RWPE2 (cell line): ENCODE measurements around the gene OR56A3.
A peak's percentile ranks its signal among the peaks of the same experiment; 100 is the strongest.

Source experiments
- ATAC-seq: fragments of 200-7000 bp; cut with Tn5 transposase; 3 replicates; pipeline ENCODE4 v1.9.1; 2021; ENCODE audit warnings: low read depth
- DNase-seq: peaks from one replicate; pipeline ENCODE4 v3.0.0-alpha.2; 2020; ENCODE audit warnings: low spot score
- H3K27ac ChIP-seq: fragments of 450-650 bp; 2 replicates; pipeline ENCODE4 v1.5.1; 2017; ENCODE audit warnings: mild to moderate bottlenecking; ENCODE audit not compliant: poor library complexity, severe bottlenecking
- H3K27me3 ChIP-seq: fragments of 250-450 bp; sonication (Bioruptor Pico); 2 replicates; pipeline ENCODE4 v1.5.1; 2021; ENCODE audit warnings: mild to moderate bottlenecking, moderate library complexity; ENCODE audit not compliant: insufficient read depth, poor library complexity, severe bottlenecking
- H3K36me3 ChIP-seq: fragments of 250-450 bp; sonication (Bioruptor Pico); 2 replicates; pipeline ENCODE4 v1.5.1; 2020; ENCODE audit warnings: low read depth, mild to moderate bottlenecking, moderate library complexity
- H3K4me1 ChIP-seq: fragments of 250-450 bp; sonication (Bioruptor Pico); 2 replicates; pipeline ENCODE4 v1.5.1; 2021; ENCODE audit warnings: mild to moderate bottlenecking, moderate library complexity; ENCODE audit not compliant: insufficient read depth, poor library complexity, severe bottlenecking
- H3K4me3 ChIP-seq: fragments of 250-450 bp; sonication (Bioruptor Pico); 2 replicates; pipeline ENCODE4 v1.5.1; 2021; ENCODE audit warnings: mild to moderate bottlenecking, moderate library complexity; ENCODE audit not compliant: severe bottlenecking
- H3K9me3 ChIP-seq: fragments of 250-450 bp; sonication (Bioruptor Pico); 2 replicates; pipeline ENCODE4 v1.5.1; 2021; ENCODE audit warnings: mild to moderate bottlenecking, moderate library complexity; ENCODE audit not compliant: severe bottlenecking
- TF ChIP-seq, protein P1 (sequence below): fragments of 450-650 bp; IDR thresholded peaks from one replicate; pipeline ENCODE4 v1.5.1; 2017; ENCODE audit warnings: mild to moderate bottlenecking, moderate library complexity; ENCODE audit not compliant: poor library complexity, severe bottlenecking

The OR56A3 gene

DNA sequence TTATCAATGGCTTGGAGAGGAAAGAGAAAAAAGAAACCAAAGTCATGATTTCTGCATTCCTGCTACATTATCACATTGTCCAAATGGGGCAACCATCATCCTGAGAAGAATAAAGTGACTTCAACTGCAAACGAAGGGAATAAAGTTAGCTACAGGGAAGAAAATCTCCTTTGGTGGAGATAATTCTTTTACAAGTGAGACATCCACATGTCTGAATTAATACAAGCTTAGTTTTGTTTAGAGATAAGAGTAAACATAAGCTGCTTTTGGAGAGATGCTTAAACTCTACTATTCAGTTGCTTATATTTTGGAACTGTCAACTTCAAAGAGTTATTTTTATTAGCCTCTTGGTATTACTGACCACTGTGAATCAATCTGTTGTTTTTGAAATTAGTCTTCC is 44.8 kb downstream of the OR56A3 start, which contains the start of gene OR52L1:
OR52L1 (minus strand) TSS at position 101 of the 400 bp plus-strand sequence; CDS start at position 46, 55 bp downstream.
- TF ChIP-seq, protein P1, sequence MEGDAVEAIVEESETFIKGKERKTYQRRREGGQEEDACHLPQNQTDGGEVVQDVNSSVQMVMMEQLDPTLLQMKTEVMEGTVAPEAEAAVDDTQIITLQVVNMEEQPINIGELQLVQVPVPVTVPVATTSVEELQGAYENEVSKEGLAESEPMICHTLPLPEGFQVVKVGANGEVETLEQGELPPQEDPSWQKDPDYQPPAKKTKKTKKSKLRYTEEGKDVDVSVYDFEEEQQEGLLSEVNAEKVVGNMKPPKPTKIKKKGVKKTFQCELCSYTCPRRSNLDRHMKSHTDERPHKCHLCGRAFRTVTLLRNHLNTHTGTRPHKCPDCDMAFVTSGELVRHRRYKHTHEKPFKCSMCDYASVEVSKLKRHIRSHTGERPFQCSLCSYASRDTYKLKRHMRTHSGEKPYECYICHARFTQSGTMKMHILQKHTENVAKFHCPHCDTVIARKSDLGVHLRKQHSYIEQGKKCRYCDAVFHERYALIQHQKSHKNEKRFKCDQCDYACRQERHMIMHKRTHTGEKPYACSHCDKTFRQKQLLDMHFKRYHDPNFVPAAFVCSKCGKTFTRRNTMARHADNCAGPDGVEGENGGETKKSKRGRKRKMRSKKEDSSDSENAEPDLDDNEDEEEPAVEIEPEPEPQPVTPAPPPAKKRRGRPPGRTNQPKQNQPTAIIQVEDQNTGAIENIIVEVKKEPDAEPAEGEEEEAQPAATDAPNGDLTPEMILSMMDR: no peak
- H3K9me3 ChIP-seq: no peaks in the 10 kb centered on the region
- H3K36me3 ChIP-seq: no peaks in the 10 kb centered on the region
- H3K27ac ChIP-seq: no peak within 1 kb of the TSS
- no peak for DNase-seq
- ATAC-seq: no peak
- no peak within 1 kb of the TSS for H3K4me3 ChIP-seq
- H3K27me3 ChIP-seq: peaks cover 5% of the 10 kb centered on the region
- no peaks in the 10 kb centered on the region for H3K4me1 ChIP-seq

DNA sequence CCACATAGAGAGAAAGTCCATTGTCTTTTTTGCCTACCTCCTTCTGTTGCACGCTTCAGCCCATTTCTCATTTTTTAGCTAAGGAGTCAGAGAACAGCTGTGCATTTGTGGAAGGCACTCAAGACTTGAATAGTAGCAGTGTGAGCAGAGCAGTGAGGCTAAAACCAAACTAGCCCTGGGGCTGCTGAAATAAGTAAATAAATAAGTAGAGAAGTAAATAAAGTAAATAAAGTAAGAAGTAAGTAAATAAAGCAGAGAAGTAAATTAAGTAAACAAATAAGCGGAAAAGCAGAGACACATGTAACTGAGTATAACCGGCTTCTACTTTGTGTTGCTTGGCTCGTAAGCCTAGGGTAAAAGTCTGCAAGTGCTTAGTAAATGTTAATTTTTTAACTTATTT is 47.2 kb downstream of the OR56A3 start:
- H3K27me3 ChIP-seq: peaks cover 5% of the 10 kb centered on the region
- H3K4me3 ChIP-seq: no peak overlapping the region
- no peaks in the 10 kb centered on the region for H3K4me1 ChIP-seq
- TF ChIP-seq, protein P1: no peak
- no peaks in the 10 kb centered on the region for H3K36me3 ChIP-seq
- no peak for DNase-seq
- no peak overlapping the region for H3K27ac ChIP-seq
- ATAC-seq: no peak
- H3K9me3 ChIP-seq: no peaks in the 10 kb centered on the region

DNA sequence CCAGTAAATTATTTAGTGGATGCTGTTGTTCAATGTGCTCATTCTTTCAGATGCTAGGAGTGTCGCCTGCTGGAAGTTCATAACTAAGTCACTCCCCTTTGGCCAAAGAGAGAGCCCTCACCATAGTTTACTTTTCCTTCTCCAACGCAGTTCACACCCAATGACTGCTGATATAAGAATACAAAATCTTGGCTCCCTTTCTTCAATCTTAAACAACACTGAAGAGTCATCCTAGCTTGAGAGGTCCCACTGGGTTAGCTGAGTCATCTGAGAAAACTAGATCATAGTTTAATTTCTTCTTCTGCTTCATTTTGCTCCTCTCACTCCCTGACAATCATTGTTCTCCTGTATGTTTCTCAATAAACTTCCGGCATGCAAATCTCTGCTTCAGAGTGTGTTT is 50.1 kb downstream of the OR56A3 start:
- H3K36me3 ChIP-seq: no peaks in the 10 kb centered on the region
- H3K4me3 ChIP-seq: no peak overlapping the region
- DNase-seq (no peak), ATAC-seq (no peak)
- no peaks in the 10 kb centered on the region for H3K9me3 ChIP-seq
- H3K27me3 ChIP-seq: peaks cover 5% of the 10 kb centered on the region
- H3K4me1 ChIP-seq: no peaks in the 10 kb centered on the region
- TF ChIP-seq, protein P1: no peak
- H3K27ac ChIP-seq: no peak overlapping the region

DNA sequence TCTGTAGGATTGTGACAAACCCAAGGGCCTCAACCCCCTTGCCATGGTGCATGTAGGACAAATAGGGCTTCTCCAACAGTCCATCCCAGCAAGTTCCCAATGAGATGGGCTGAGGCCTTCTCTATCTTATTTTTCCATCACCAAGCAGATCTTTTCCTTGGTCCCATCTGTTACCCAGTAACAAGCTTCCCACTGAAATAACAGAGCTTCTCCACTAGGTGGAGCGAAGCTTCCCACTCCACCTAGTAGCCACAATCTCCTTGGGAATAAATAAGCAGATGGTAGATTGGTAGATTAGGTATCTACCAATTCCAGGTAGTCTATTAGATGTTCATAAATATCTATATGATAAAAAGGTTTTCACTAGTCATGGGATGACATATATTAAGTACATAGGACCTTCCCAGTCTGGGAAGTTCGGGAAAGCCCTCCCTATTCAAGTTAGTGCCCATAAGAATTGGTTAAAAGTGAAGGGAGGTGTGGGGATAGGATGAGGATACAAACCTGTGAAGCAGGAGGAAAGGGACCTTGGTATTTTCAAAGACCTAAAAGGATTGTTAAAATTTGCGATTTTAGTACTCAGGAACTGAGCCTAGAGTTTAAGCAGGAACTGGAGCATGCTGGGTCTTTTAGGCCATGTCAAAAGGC is 50.7 kb downstream of the OR56A3 start:
- Histone ChIP-seq H3K36me3 (no peaks in the 10 kb centered on the region), H3K27me3 (peaks cover 5% of the 10 kb centered on the region), H3K4me1 (no peaks in the 10 kb centered on the region), H3K27ac (no peak overlapping the region), H3K4me3 (no peak overlapping the region), H3K9me3 (no peaks in the 10 kb centered on the region)
- TF ChIP-seq, protein P1: peak; percentile 68
- DNase-seq (no peak), ATAC-seq (peak; percentile 65; the same call in 2 of the 3 replicates)

DNA sequence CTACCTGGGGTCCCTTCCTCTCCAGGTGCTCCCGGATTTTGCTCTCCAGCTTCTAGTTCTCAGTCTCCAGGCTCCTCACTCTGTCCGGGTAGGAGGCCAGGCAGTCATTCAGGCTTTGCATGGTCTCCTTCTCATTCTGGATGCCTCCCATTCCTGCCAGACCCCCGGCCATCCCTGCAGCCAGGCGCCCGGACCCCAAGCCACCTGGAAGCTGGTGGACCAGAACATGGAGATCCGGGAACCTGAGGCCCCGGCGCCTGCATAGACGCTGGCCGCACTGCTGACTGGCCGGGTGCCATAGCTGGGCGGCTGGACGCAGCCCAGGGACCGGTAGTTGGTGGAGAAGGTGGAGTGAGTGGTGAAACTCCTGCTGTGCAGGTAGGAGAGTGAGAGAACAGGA is 52.7 kb downstream of the OR56A3 start:
- H3K4me3 ChIP-seq: no peak overlapping the region
- no peaks in the 10 kb centered on the region for H3K4me1 ChIP-seq
- no peak for ATAC-seq
- H3K36me3 ChIP-seq: no peaks in the 10 kb centered on the region
- no peak overlapping the region for H3K27ac ChIP-seq
- TF ChIP-seq, protein P1: no peak
- no peak for DNase-seq
- no peaks in the 10 kb centered on the region for H3K9me3 ChIP-seq
- no peaks in the 10 kb centered on the region for H3K27me3 ChIP-seq
